ENCODE data around the gene NIPAL3. TPM values are rescaled to one million over a fixed set of nuclear protein-coding genes. Genes with fewer than 3 reads are reported as not detected.
A peak's percentile ranks its signal among the peaks of the same experiment; 100 is the strongest.

NIPAL3 gene
- total and polyA plus RNA-seq, 8 donors = 13.8 to 41.1 (median 14.5) TPM

DNA sequence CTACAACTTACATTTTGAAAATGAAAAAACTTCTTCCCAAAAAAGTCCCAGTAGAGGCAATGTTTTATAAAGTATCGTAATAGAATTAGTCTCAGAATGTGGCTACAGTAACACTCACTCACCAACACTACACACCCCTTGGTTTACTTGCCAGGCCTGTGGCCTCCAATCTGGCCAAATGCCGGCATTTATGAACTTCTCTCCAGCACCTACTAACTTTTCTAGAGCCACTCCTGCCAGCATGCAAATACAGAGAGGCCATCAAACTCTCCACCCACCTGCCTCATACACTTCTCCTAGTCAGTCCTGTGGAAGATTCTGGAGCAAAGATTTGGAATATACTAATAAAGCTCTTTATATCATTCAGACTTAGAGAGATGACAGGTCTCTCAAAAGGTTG lies 34.3 kb upstream of the NIPAL3 start:
- intact Hi-C loops (cut with DNase I) = loop anchor here in 1 of 2 donors (10.0 kb wide), 1 partner anchor 176 kb away; no protein-coding TSS in a partner anchor
- Histone ChIP-seq H3K36me3 (peaks cover 0 to 19% of the 10 kb centered on the region in 2 donors), H3K9me3 (no peaks in the 10 kb centered on the region), H3K27ac (no peak overlapping the region), H3K4me3 (no peak overlapping the region), H3K4me1 (peaks cover 5 to 25% of the 10 kb centered on the region in 2 donors), H3K27me3 (no peaks in the 10 kb centered on the region)
- ATAC-seq (no peak), DNase-seq (no peak)
- TF ChIP-seq CTCF (IDR thresholded peaks at IDR 0.05) = no peak

DNA sequence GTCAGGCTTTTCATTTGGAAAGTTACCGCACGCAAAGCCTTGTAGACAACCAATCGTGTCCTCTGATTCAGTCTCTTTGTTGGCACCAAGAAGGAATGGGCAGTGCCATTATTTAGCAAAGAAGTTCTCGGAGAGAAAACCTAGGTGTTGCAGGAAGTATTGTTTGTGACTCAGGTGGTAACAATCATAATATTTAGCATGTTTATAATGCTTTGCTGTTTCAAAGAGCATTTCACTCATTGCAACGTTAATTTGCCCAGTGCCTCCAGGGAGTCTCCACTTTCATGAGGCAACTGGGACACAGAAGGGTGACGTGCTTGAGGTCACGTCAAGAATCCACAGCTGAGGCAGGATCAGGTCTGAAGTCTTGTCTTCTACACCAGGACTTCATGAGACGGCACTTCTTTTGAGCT lies 33.4 kb upstream of the NIPAL3 start:
- H3K36me3 ChIP-seq = peaks cover 0 to 19% of the 10 kb centered on the region in 2 donors
- no peaks in the 10 kb centered on the region for H3K27me3 ChIP-seq
- no peak overlapping the region for H3K27ac ChIP-seq
- DNase-seq = no peak
- intact Hi-C loops (cut with DNase I) = loop anchor here in 1 of 2 donors (10.0 kb wide), 1 partner anchor 177 kb away; no protein-coding TSS in a partner anchor
- ATAC-seq = no peak
- peaks cover 5 to 27% of the 10 kb centered on the region in 2 donors for H3K4me1 ChIP-seq
- no peak for TF ChIP-seq CTCF (IDR thresholded peaks at IDR 0.05)
- H3K9me3 ChIP-seq = no peaks in the 10 kb centered on the region
- H3K4me3 ChIP-seq = no peak overlapping the region

- intact Hi-C loops (cut with DNase I) = loop anchor here in 1 of 2 donors (10.0 kb wide), 1 partner anchor 179 kb away; no protein-coding TSS in a partner anchor
- Histone ChIP-seq H3K4me3 (no peak overlapping the region), H3K27ac (peak overlapping the region in 1 of 2 donors; percentile 91), H3K9me3 (no peaks in the 10 kb centered on the region), H3K4me1 (peaks cover 5 to 32% of the 10 kb centered on the region in 2 donors), H3K36me3 (peaks cover 0 to 15% of the 10 kb centered on the region in 2 donors), H3K27me3 (no peaks in the 10 kb centered on the region)
- ATAC-seq (no peak), DNase-seq (no peak)
- no peak for TF ChIP-seq CTCF (IDR thresholded peaks at IDR 0.05)
These were observed 32.1 kb upstream of the NIPAL3 start for GRCh38 chr1:24383381-24383940.

- Histone ChIP-seq H3K9me3 (no peaks in the 10 kb centered on the region), H3K27ac (peak overlapping the region in 1 of 2 donors; percentile 91), H3K4me3 (peak overlapping the region in 1 of 2 donors; percentile 24), H3K27me3 (no peaks in the 10 kb centered on the region), H3K4me1 (peaks cover 5 to 39% of the 10 kb centered on the region in 2 donors), H3K36me3 (peaks cover 0 to 5% of the 10 kb centered on the region in 2 donors)
- peak in 1 of 4 donors; percentile 43 for DNase-seq
- intact Hi-C loops (cut with DNase I) = loop anchor here in 1 of 2 donors (10.0 kb wide), 1 partner anchor 180 kb away; no protein-coding TSS in a partner anchor
- ATAC-seq = peak; percentile 74
- TF ChIP-seq CTCF (IDR thresholded peaks at IDR 0.05) = no peak
These were observed 31.1 kb upstream of the NIPAL3 start for GRCh38 chr1:24384251-24385090.

Data from left lung (tissue), 10 donors.